Panc1 (cell line): ENCODE data around the gene USP30.

Source experiments
- CTCF ChIP-seq: fragments of 450-650 bp; IDR thresholded peaks from 2 replicates; pipeline ENCODE4 v1.5.1; 2017; ENCODE audit warnings: mild to moderate bottlenecking
- POLR2AphosphoS5 ChIP-seq: IDR thresholded peaks from 2 replicates; pipeline ENCODE4 v1.6.1; 2012; ENCODE audit warnings: mild to moderate bottlenecking, low read depth, low read length, moderate library complexity

GRCh38 chr12:109124878-109125648 lies 72.7 kb downstream of the USP30 start:
- TF ChIP-seq CTCF (no peak), POLR2AphosphoS5 (no peak)
